Colonic mucosa (tissue), 4 donors: ENCODE measurements around the gene HINFP. TPM values are rescaled to one million over a fixed set of nuclear protein-coding genes. Genes with fewer than 3 reads are reported as not detected.

ENCODE experiments used
- DNase-seq: peaks from one replicate; pipeline ENCODE4 v3.0.0-alpha.2; 2020
- H3K27ac ChIP-seq: fragments of 200-600 bp; one replicate; pipeline ENCODE4 v1.8.0; 2021
- H3K27me3 ChIP-seq: fragments of 200-600 bp; one replicate; pipeline ENCODE4 v1.8.0; 2021
- H3K36me3 ChIP-seq: fragments of 200-600 bp; one replicate; pipeline ENCODE4 v1.8.0; 2021
- H3K4me1 ChIP-seq: fragments of 200-600 bp; one replicate; pipeline ENCODE4 v1.8.0; 2021; ENCODE audit warnings: mild to moderate bottlenecking
- H3K4me3 ChIP-seq: fragments of 200-600 bp; one replicate; pipeline ENCODE4 v1.8.0; 2021
- H3K9ac ChIP-seq, 2 donors: one replicate each; pipeline ENCODE4 v1.7.0; 2013; ENCODE audit warnings: control low read depth in 2 of 2, low read depth in 2 of 2, low read length in 2 of 2
- H3K9me3 ChIP-seq: fragments of 200-600 bp; one replicate; pipeline ENCODE4 v1.8.0; 2021
- intact Hi-C: fragments of 100-400 bp; cut with DNase I; formaldehyde crosslinking; loops from one replicate; pipeline ENCODE4 v1.14.1; 2022
- total RNA-seq, 2 donors: library from RNA; stranded (reverse); fragmentation: NEBNext Ultra II Directional in 1 of 2; extraction: Animal tissue kit (Norgen Biotek cat#: 25700) in 1 of 2; gene quantifications; one replicate each; pipeline ENCODE4 v1.2.1, GENCODE V29; 2021
- TF ChIP-seq, protein P1 (sequence below): fragments of 200-600 bp; IDR thresholded peaks from one replicate; pipeline ENCODE4 v1.8.0; 2022; ENCODE audit warnings: antibody characterized with exemption, mild to moderate bottlenecking
- donor health status: healthy.
- donor health status: DM: no; HTN: no; CAD: no.
- donor health status: DM: no; HTN: no; CAD: no.

HINFP gene
- total RNA-seq, 2 donors from 2014 or later = 31.9 to 33.3 TPM

DNA sequence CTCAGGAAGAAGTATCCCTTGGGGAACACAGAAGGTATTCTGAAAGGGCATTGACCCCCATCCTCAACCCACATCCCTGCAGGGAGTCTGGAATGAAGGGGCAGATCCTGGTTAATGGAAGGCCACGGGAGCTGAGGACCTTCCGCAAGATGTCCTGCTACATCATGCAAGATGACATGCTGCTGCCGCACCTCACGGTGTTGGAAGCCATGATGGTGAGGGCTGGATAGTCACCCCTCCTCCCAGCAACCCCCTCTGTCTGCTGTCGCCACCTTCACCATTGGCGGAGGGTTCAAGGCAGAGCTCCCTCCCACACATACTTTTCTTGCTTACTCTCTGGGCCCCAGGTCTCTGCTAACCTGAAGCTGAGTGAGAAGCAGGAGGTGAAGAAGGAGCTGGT, 32.8 kb downstream of the HINFP start:
- no peak overlapping the region for H3K27ac ChIP-seq
- intact Hi-C loops = no loop called here
- H3K27me3 ChIP-seq = peaks cover 15% of the 10 kb centered on the region
- no peaks in the 10 kb centered on the region for H3K9me3 ChIP-seq
- no peak overlapping the region for H3K9ac ChIP-seq
- H3K4me3 ChIP-seq = no peak overlapping the region
- no peaks in the 10 kb centered on the region for H3K4me1 ChIP-seq
- no peaks in the 10 kb centered on the region for H3K36me3 ChIP-seq
- DNase-seq = no peak
- TF ChIP-seq, protein P1, sequence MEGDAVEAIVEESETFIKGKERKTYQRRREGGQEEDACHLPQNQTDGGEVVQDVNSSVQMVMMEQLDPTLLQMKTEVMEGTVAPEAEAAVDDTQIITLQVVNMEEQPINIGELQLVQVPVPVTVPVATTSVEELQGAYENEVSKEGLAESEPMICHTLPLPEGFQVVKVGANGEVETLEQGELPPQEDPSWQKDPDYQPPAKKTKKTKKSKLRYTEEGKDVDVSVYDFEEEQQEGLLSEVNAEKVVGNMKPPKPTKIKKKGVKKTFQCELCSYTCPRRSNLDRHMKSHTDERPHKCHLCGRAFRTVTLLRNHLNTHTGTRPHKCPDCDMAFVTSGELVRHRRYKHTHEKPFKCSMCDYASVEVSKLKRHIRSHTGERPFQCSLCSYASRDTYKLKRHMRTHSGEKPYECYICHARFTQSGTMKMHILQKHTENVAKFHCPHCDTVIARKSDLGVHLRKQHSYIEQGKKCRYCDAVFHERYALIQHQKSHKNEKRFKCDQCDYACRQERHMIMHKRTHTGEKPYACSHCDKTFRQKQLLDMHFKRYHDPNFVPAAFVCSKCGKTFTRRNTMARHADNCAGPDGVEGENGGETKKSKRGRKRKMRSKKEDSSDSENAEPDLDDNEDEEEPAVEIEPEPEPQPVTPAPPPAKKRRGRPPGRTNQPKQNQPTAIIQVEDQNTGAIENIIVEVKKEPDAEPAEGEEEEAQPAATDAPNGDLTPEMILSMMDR = no peak

DNA sequence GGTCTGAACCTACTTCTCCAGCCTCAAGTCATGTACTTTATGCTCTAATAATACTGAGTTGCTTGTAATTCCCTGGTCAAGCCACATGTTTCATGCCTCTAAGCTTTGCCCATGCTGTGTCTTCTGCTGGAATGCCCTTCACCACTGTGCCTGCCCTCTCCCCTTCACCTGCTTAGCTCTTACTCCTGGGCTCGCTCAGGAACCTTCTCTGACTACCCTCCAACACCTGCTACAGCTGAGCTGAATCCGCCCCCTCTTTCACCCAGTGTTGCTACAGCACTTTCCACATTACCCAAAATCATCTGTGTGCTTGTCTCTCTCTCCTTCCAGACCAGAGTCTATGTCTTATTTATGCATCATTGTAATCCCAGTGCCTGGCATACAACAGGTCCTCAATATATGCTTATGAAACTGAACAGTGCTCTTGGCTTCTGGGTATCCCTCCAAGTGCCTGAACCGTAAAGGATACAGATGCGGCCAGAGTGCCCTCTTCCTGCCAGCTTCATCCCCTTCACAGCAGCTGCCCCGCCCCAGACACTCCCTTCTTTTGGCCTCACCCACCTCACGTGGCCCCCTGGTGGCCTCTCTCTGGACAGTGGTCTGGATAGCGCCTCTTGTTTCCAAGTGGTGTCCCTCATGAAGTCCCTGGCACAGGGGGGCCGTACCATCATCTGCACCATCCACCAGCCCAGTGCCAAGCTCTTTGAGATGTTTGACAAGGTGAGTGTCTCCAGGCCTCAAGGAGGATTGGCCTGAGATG, 34.5 kb downstream of the HINFP start:
- no peak overlapping the region for H3K4me3 ChIP-seq
- peaks cover 3% of the 10 kb centered on the region for H3K27me3 ChIP-seq
- H3K4me1 ChIP-seq = no peaks in the 10 kb centered on the region
- H3K9ac ChIP-seq = no peak overlapping the region
- H3K36me3 ChIP-seq = no peaks in the 10 kb centered on the region
- DNase-seq = peak; percentile 41
- intact Hi-C loops = loop anchor here (5.0 kb wide), 1 partner anchor 36 kb away; no protein-coding TSS in a partner anchor
- H3K27ac ChIP-seq = no peak overlapping the region
- TF ChIP-seq, protein P1 = no peak
- no peaks in the 10 kb centered on the region for H3K9me3 ChIP-seq

DNA sequence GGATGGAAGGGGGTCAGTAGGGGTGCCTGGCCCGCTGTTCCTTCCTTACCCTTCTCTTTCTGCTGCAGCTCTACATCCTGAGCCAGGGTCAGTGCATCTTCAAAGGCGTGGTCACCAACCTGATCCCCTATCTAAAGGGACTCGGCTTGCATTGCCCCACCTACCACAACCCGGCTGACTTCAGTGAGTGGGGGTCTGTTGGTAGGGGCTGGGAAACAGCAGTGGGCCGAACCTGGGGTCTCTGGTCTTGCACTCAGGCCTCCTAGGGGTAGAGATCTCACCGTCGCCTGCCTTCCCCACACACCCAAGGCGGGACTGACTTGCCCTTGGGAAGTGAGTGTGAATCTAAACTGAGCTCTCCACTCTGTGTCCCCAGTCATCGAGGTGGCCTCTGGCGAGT, 35.1 kb downstream of the HINFP start:
- DNase-seq = no peak

DNA sequence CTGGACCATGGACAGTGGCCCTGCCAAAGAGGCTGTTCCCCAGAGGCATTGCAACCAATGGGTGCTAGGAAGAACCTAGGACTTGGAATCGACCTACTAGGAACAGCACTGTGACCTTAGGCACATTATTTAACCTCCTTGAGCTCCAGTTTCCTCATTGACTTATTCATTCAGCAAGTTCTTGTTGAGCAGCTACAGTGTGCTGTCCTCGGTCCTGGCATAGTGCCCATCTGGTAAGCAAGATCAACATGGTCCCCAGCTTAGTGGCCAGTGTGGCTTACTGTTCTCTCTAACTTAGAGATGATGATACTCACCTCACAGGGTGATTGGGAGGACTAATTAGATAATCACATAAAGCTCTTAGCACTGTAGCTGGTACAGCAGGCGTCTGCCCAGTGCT, 35.7 kb downstream of the HINFP start:
- Histone ChIP-seq H3K4me1 (no peaks in the 10 kb centered on the region), H3K4me3 (no peak overlapping the region), H3K36me3 (no peaks in the 10 kb centered on the region), H3K9ac (no peak overlapping the region), H3K9me3 (no peaks in the 10 kb centered on the region), H3K27me3 (peaks cover 3% of the 10 kb centered on the region), H3K27ac (no peak overlapping the region)
- TF ChIP-seq, protein P1 = no peak
- DNase-seq = no peak
- intact Hi-C loops = loop anchor here (5.0 kb wide), 1 partner anchor 35 kb away; no protein-coding TSS in a partner anchor

More for the DNA sequence above, 35.1 kb downstream of the HINFP start:
- Histone ChIP-seq H3K36me3 (no peaks in the 10 kb centered on the region), H3K4me1 (no peaks in the 10 kb centered on the region), H3K4me3 (no peak overlapping the region), H3K9ac (no peak overlapping the region), H3K27me3 (peaks cover 3% of the 10 kb centered on the region), H3K9me3 (no peaks in the 10 kb centered on the region), H3K27ac (no peak overlapping the region)
- intact Hi-C loops = loop anchor here (5.0 kb wide), 1 partner anchor 36 kb away; no protein-coding TSS in a partner anchor
- TF ChIP-seq, protein P1 = no peak

DNA sequence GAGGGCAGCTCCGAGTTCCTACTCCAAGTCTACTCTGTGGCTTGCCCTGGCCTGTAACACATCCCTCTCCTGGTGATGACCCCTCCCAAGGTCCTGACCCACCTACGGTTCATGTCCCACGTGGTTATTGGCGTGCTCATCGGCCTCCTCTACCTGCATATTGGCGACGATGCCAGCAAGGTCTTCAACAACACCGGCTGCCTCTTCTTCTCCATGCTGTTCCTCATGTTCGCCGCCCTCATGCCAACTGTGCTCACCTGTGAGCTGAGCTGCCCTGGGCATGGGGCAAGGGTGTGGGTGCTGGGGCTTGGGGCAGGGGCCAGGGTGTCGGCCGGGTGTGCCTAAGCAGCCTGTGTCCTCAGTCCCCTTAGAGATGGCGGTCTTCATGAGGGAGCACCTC, 37.1 kb downstream of the HINFP start:
- TF ChIP-seq, protein P1 = no peak
- H3K36me3 ChIP-seq = no peaks in the 10 kb centered on the region
- H3K27ac ChIP-seq = no peak overlapping the region
- intact Hi-C loops = loop anchor here (5.0 kb wide), 1 partner anchor 34 kb away; no protein-coding TSS in a partner anchor
- H3K9me3 ChIP-seq = no peaks in the 10 kb centered on the region
- H3K4me3 ChIP-seq = no peak overlapping the region
- no peak overlapping the region for H3K9ac ChIP-seq
- no peak for DNase-seq
- peaks cover 3% of the 10 kb centered on the region for H3K27me3 ChIP-seq
- no peaks in the 10 kb centered on the region for H3K4me1 ChIP-seq
